HFF-Myc (cell line): ENCODE data around the gene MAMLD1.

Experiments used
- DNase-seq: peaks from one replicate; pipeline ENCODE4 v3.0.0-alpha.2; 2011; ENCODE audit warnings: low read depth; ENCODE audit errors: extremely low read depth
- H3K4me3 ChIP-seq: replicated peaks from 2 replicates; pipeline ENCODE4 v1.5.1; 2011; ENCODE audit warnings: low read depth, mild to moderate bottlenecking, control low read depth, low read length
- TF ChIP-seq, protein P1 (sequence below): IDR thresholded peaks from 2 replicates; pipeline ENCODE4 v1.5.1; 2012; ENCODE audit warnings: mild to moderate bottlenecking, low read depth, low read length, control low read depth; ENCODE audit errors: missing control alignments

The MAMLD1 gene

DNA sequence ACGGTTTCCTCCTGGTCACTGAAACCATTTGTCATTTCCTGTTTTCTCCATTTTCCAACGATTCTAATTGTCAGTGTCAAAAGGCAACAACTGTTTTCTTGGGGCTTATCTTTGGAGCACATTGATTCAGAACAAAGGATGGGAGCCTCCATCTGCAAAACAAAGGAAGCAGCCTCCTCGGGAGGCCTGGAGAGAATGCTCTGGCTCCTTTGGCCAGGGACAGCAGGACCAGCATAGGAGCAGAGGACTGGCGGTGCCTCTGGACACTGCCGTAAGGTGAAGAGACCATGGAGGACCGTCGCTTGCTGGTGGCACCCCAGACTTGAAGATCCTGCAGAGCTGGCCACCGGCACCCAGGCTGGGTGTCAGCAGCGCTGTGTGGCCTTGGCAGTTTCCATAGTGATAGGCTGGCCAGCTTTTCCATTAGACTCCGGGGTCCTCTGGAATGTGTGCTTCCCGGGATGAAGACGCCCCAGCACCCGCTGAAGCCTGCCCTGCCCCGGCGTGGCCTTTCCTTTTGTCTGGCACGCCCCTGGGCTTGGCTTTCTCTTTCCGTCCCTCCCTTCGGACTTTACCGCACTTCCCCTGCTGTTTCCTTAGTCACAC lies 144.2 kb downstream of the MAMLD1 start:
- no peak overlapping the region for H3K4me3 ChIP-seq
- TF ChIP-seq, protein P1, sequence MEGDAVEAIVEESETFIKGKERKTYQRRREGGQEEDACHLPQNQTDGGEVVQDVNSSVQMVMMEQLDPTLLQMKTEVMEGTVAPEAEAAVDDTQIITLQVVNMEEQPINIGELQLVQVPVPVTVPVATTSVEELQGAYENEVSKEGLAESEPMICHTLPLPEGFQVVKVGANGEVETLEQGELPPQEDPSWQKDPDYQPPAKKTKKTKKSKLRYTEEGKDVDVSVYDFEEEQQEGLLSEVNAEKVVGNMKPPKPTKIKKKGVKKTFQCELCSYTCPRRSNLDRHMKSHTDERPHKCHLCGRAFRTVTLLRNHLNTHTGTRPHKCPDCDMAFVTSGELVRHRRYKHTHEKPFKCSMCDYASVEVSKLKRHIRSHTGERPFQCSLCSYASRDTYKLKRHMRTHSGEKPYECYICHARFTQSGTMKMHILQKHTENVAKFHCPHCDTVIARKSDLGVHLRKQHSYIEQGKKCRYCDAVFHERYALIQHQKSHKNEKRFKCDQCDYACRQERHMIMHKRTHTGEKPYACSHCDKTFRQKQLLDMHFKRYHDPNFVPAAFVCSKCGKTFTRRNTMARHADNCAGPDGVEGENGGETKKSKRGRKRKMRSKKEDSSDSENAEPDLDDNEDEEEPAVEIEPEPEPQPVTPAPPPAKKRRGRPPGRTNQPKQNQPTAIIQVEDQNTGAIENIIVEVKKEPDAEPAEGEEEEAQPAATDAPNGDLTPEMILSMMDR = no peak
- DNase-seq = no peak

DNA sequence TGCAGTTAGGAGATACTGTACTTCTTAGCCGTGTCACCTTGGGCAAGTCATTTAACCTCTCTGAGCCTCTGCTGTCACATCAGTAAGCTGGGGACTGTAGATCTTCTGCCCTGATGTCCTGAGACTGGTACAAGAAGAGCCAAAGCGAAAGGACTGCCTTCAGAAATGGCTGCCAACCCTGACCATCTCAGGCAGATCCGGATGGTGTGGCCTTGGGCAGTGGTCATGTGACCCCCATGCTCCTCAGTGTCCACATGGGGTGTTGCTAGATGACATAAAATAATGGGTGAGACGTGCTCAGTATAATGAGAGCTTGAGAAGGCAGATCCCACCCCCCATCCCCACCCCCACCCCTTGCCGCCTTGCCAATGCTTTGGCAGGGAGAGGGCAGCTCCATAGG lies 144.9 kb downstream of the MAMLD1 start:
- TF ChIP-seq, protein P1 = no peak
- H3K4me3 ChIP-seq = no peak overlapping the region
- no peak for DNase-seq

DNA sequence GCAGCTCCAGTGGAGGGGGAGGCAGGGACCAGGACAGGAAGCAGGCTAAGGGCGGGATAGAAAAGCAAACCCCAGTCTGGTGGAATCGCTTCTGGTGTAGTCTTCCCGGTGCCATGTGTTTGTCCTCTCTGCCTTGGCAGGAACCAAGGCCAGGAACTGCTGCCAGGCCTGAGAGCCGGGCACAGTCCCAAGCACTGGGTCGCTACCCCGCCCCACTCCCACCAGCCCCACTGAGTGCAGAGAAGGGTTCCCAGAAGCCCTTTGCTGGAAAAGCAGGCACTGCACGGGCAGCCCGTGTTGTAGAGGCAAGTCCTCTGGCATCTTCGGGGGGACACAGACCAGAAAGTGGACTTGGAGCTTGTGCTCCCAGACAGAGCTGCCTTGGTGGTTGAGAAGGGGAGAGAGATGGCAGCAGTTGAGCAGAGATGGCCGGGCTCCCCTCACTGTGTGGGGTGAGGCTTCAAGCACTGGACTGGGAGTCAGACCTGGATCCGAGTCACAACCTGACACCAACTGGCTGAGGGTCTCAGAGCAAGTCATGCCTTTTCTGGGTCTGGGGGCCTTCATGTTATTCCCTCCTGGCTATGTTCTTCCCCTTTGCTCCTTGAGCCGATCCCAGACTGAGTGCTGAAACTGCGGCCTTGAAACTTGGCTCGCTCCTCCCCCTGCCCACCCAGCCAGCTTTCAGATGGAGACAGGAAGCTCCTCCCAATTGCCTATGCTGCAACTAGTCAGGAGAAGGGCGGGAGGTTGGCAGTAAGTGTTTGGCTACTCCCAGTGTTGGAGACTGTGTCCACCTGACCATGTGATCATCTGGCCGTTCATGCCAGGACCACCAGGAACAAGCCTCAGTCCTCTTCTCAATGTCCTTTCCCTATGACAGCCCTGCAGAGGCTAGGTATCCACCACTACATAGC lies 145.6 kb downstream of the MAMLD1 start:
- TF ChIP-seq, protein P1 = no peak
- no peak overlapping the region for H3K4me3 ChIP-seq
- no peak for DNase-seq

DNA sequence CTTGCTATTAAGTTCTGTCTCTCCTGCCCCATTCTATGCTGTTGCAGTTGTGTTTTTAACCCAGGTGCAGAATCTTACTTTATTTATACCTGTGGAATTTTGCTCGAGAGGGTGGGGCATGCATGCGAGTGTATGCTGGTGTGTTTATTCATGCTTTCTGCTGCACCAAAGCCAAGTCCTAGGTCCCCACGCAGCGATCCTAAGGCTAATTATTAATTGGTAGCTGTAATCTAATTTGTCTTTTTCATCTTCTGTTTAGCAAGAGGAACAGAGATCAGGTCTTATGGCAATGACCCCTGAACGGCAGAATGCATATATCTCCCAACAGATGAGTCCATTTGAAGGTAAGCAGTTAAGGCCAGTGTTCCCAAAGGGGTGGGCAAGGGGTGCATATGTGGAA lies 146.6 kb downstream of the MAMLD1 start:
- no peak for DNase-seq

DNA sequence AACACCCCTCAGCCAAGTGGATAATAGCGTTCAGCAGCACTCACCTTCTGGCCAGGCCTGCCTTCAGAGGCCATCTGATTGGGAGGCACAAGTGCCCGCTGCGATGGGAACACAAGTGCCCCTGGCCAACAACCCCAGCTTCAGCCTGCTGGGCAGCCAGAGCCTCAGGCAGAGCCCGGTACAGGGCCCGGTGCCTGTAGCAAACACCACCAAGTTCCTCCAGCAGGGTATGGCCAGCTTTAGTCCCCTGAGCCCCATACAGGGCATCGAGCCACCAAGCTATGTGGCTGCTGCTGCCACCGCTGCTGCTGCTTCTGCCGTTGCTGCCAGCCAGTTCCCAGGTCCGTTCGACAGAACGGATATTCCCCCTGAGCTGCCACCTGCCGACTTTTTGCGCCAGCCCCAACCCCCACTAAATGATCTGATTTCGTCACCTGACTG lies 149.4 kb downstream of the MAMLD1 start:
- no peak for DNase-seq
- TF ChIP-seq, protein P1 = no peak
- no peak overlapping the region for H3K4me3 ChIP-seq

More for the DNA sequence above, 146.6 kb downstream of the MAMLD1 start:
- H3K4me3 ChIP-seq = no peak overlapping the region
- TF ChIP-seq, protein P1 = no peak

DNA sequence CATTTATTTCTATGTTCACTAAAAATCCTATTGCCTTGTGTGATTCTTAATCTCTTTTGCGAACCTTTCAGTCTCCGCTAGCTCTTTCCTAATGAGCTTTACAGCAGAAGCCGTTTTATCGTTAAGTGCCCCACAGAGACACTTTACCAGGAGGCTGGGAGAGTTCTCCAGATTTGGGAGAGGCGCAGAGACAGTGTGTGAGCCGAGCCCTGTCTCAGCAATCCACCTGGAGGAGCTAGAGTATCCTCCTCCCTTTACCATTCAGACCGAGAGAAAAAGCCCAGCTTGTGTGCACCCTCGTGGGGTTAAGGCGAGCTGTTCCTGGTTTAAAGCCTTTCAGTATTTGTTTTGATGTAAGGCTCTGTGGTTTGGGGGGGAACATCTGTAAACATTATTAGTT lies 150.4 kb downstream of the MAMLD1 start:
- TF ChIP-seq, protein P1 = no peak
- DNase-seq = no peak
- no peak overlapping the region for H3K4me3 ChIP-seq
